HEK293 (cell line): ENCODE results near the gene ARHGDIB.

Experiments used
- CTCF ChIA-PET: fragments of 350-600 bp; formaldehyde crosslinking; extraction: SDS; loops from one replicate; lab custom pipeline; 2021; ENCODE audit warnings: antibody characterized with exemption; lab: Yijun Ruan, JAX
- POLR2A ChIA-PET: fragments of 300-600 bp; formaldehyde crosslinking; extraction: SDS; loops from one replicate; lab custom pipeline; 2020; ENCODE audit warnings: antibody characterized with exemption, inconsistent platforms; lab: Yijun Ruan, JAX
- H3K27ac ChIP-seq: fragments of 200-500 bp; sonication (Bioruptor generic); 2 replicates; pipeline ENCODE4 v1.5.1; 2014; ENCODE audit warnings: low read depth, low read length, control low read depth, inconsistent platforms; ENCODE audit errors: extremely low read depth
- H3K36me3 ChIP-seq, 2 experiments: fragments of 200-500 bp in 1 of 2; sonication (Bioruptor generic) in 1 of 2; 1 replicate in 1 of 2; 2 replicates in 1 of 2; pipeline ENCODE4 v1.5.1; 2014 to 2017; ENCODE audit warnings: inconsistent platforms in 2 of 2, low read length in 2 of 2; ENCODE audit not compliant: control insufficient read depth in 2 of 2, insufficient read depth in 1 of 2
- H3K4me1 ChIP-seq: fragments of 200-500 bp; sonication (Bioruptor generic); 2 replicates; pipeline ENCODE4 v1.5.1; 2014; ENCODE audit warnings: mild to moderate bottlenecking, low read length, inconsistent platforms; ENCODE audit not compliant: control insufficient read depth, insufficient read depth
- H3K4me3 ChIP-seq: 2 replicates; pipeline ENCODE4 v1.5.1; 2011; ENCODE audit warnings: low read depth, mild to moderate bottlenecking, control low read depth, low read length, moderate library complexity
- H3K9me3 ChIP-seq: fragments of 200-500 bp; sonication (Bioruptor generic); 2 replicates; pipeline ENCODE4 v1.5.1; 2014; ENCODE audit warnings: low read depth, low read length, inconsistent platforms; ENCODE audit not compliant: control insufficient read depth, insufficient read depth
- HOXC10 ChIP-seq: sonication (generic); formaldehyde crosslinking; IDR thresholded peaks from 2 replicates; pipeline ENCODE4 v1.8.1; 2023; ENCODE audit warnings: mild to moderate bottlenecking, missing genetic modification reagents
- KLF1 ChIP-seq: fragments of 450-650 bp; formaldehyde crosslinking; IDR thresholded peaks from 2 replicates; pipeline ENCODE4 v1.5.1; 2016; ENCODE audit warnings: missing biosample characterization, missing genetic modification characterization
- KLF7 ChIP-seq: fragments of 450-650 bp; formaldehyde crosslinking; IDR thresholded peaks from 2 replicates; pipeline ENCODE4 v1.5.1; 2016; ENCODE audit warnings: missing biosample characterization, missing genetic modification characterization, borderline replicate concordance
- KLF8 ChIP-seq: fragments of 450-650 bp; formaldehyde crosslinking; IDR thresholded peaks from 2 replicates; pipeline ENCODE4 v1.5.1; 2016; ENCODE audit warnings: missing biosample characterization, missing genetic modification characterization
- REPIN1 ChIP-seq: fragments of 450-650 bp; formaldehyde crosslinking; IDR thresholded peaks from 2 replicates; pipeline ENCODE4 v1.5.1; 2017; ENCODE audit warnings: missing biosample characterization, missing genetic modification characterization, low read depth
- SP7 ChIP-seq: fragments of 450-650 bp; formaldehyde crosslinking; IDR thresholded peaks from 2 replicates; pipeline ENCODE4 v1.5.1; 2016; ENCODE audit warnings: missing biosample characterization, missing genetic modification characterization
- ZFHX2 ChIP-seq: fragments of 450-650 bp; formaldehyde crosslinking; conservative IDR thresholded peaks from 2 replicates; pipeline ENCODE4 v1.5.1; 2016; ENCODE audit warnings: missing biosample characterization, missing genetic modification characterization
- ZFP41 ChIP-seq: fragments of 450-650 bp; formaldehyde crosslinking; IDR thresholded peaks from 2 replicates; pipeline ENCODE4 v1.5.1; 2016; ENCODE audit warnings: missing biosample characterization, missing genetic modification characterization, borderline replicate concordance
- ZNF10 ChIP-seq: fragments of 450-650 bp; formaldehyde crosslinking; IDR thresholded peaks from 2 replicates; pipeline ENCODE4 v1.5.1; 2017; ENCODE audit warnings: missing biosample characterization, missing genetic modification characterization
- ZNF114 ChIP-seq: fragments of 450-650 bp; formaldehyde crosslinking; IDR thresholded peaks from 2 replicates; pipeline ENCODE4 v1.5.0; 2017; ENCODE audit warnings: missing biosample characterization, missing genetic modification characterization
- ZNF133 ChIP-seq: fragments of 450-650 bp; formaldehyde crosslinking; IDR thresholded peaks from 2 replicates; pipeline ENCODE4 v1.5.1; 2016; ENCODE audit warnings: missing biosample characterization, missing genetic modification characterization
- ZNF138 ChIP-seq: fragments of 450-650 bp; formaldehyde crosslinking; IDR thresholded peaks from 2 replicates; pipeline ENCODE4 v1.5.1; 2016; ENCODE audit warnings: missing biosample characterization, missing genetic modification characterization, borderline replicate concordance
- ZNF155 ChIP-seq: fragments of 450-650 bp; formaldehyde crosslinking; IDR thresholded peaks from 2 replicates; pipeline ENCODE4 v1.5.1; 2016; ENCODE audit warnings: missing biosample characterization, missing genetic modification characterization
- ZNF157 ChIP-seq: fragments of 450-650 bp; formaldehyde crosslinking; IDR thresholded peaks from 2 replicates; pipeline ENCODE4 v1.5.1; 2016; ENCODE audit warnings: missing biosample characterization, missing genetic modification characterization
- ZNF324 ChIP-seq: fragments of 450-650 bp; formaldehyde crosslinking; IDR thresholded peaks from 2 replicates; pipeline ENCODE4 v1.5.1; 2016; ENCODE audit warnings: missing biosample characterization, missing genetic modification characterization
- ZNF362 ChIP-seq: fragments of 450-650 bp; formaldehyde crosslinking; IDR thresholded peaks from 2 replicates; pipeline ENCODE4 v1.5.1; 2016; ENCODE audit warnings: missing biosample characterization, missing genetic modification characterization
- ZNF510 ChIP-seq: fragments of 450-650 bp; formaldehyde crosslinking; IDR thresholded peaks from 2 replicates; pipeline ENCODE4 v1.5.1; 2018; ENCODE audit warnings: mild to moderate bottlenecking, missing genetic modification characterization, missing biosample characterization; ENCODE audit not compliant: insufficient replicate concordance
- ZNF561 ChIP-seq: fragments of 450-650 bp; IDR thresholded peaks from 2 replicates; pipeline ENCODE4 v1.5.1; 2018; ENCODE audit warnings: missing biosample characterization, missing genetic modification characterization, borderline replicate concordance
- ZNF585B ChIP-seq: fragments of 450-650 bp; formaldehyde crosslinking; IDR thresholded peaks from 2 replicates; pipeline ENCODE4 v1.5.1; 2016; ENCODE audit warnings: missing biosample characterization, missing genetic modification characterization
- ZNF596 ChIP-seq: fragments of 450-650 bp; IDR thresholded peaks from 2 replicates; pipeline ENCODE4 v1.5.0; 2018; ENCODE audit warnings: missing biosample characterization, mild to moderate bottlenecking, missing genetic modification characterization, moderate library complexity
- ZNF658 ChIP-seq: fragments of 450-650 bp; formaldehyde crosslinking; IDR thresholded peaks from 2 replicates; pipeline ENCODE4; 2016; ENCODE audit warnings: missing biosample characterization, missing genetic modification characterization
- ZNF701 ChIP-seq: fragments of 450-650 bp; formaldehyde crosslinking; IDR thresholded peaks from 2 replicates; pipeline ENCODE4 v1.5.1; 2016; ENCODE audit warnings: missing biosample characterization, missing genetic modification characterization

Gene ARHGDIB

DNA sequence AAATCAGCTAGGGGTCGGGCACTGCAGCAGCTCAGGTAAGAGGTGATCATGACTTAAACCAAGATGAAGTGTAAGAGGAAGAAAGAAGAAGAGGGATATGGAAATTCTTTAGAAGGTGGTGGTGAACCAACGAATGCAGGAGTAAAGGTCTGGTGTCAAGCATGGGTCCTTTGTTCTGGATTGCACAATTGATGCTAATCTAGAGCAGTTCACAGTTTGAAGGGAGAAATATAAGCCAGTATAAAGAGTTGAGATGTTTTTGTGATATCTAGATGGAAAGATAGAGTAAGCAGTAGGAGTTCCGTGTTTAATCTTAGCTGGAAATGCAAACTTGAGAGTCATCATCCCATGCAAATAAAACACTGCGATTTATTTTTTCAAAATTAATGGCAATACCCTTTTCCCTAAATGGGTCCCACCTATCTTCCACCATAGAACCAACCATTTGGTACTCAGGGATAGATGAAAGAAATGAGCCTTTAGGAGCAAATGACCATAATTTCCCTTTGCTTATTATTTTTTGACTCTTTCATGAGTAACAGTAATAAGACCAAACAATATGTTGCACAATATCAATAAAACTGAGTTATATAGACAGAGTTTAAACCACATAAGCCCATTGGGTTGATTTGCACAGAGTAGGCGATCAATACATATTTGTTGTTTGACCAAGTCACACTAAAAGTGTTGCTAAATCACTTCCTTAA is 60.7 kb downstream of the ARHGDIB start (continued):
- TF ChIP-seq ZNF585B (tag by site-specific recombination) (no peak), KLF8 (tag by site-specific recombination) (no peak), ZNF114 (tag by site-specific recombination) (no peak)
- TF ChIP-seq, all 188 proteins: peak for 0

DNA sequence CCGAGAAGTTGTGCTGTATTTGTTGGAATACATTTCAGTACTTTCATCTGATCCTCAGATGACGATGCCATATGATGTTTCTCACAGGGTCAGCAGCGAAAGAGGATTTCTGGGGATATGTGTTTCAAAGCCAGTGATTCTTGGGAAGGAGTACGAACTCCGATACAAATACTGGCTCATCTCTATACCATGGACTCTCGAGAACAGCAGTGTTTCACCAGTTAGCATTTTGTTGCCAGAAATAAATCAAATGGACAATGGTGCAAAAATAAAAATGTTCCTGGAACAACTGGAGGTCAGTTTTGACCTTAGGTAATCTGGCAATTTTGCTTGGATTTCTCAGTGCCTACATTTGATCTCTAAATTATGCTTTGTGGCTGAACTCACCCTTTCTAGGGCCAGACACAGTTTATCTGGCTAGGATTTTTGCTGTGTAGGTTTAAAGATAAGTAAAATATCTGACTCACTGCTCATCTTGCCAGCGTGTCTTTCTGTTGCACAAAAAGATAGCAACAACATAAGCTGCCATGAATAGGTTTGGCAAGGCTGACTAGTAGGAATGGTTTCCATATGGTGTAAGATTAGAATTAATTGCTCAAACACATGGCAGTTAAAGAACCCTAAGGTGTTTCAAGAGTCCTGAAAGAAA is 64.8 kb downstream of the ARHGDIB start:
- CTCF ChIA-PET: no interaction called here
- Histone ChIP-seq H3K36me3 (no peaks in the 10 kb centered on the region), H3K4me1 (no peaks in the 10 kb centered on the region), H3K27ac (no peak overlapping the region), H3K9me3 (no peaks in the 10 kb centered on the region), H3K4me3 (no peak overlapping the region)
- TF ChIP-seq ZNF561 (tag by site-specific recombination) (no peak), ZNF324 (tag by site-specific recombination) (no peak), KLF1 (no peak), ZNF10 (tag by site-specific recombination) (no peak), REPIN1 (tag by site-specific recombination) (no peak), ZFP41 (tag by site-specific recombination) (no peak), SP7 (tag by site-specific recombination) (no peak), ZNF133 (tag by site-specific recombination) (no peak), ZNF585B (tag by site-specific recombination) (no peak), ZNF138 (tag by site-specific recombination) (no peak), ZFHX2 (tag by site-specific recombination) (no peak), ZNF596 (tag by site-specific recombination) (no peak), ZNF362 (tag by site-specific recombination) (no peak), ZNF155 (no peak), ZNF701 (tag by site-specific recombination) (no peak), ZNF157 (tag by site-specific recombination) (no peak)
- POLR2A ChIA-PET: no interaction called here

DNA sequence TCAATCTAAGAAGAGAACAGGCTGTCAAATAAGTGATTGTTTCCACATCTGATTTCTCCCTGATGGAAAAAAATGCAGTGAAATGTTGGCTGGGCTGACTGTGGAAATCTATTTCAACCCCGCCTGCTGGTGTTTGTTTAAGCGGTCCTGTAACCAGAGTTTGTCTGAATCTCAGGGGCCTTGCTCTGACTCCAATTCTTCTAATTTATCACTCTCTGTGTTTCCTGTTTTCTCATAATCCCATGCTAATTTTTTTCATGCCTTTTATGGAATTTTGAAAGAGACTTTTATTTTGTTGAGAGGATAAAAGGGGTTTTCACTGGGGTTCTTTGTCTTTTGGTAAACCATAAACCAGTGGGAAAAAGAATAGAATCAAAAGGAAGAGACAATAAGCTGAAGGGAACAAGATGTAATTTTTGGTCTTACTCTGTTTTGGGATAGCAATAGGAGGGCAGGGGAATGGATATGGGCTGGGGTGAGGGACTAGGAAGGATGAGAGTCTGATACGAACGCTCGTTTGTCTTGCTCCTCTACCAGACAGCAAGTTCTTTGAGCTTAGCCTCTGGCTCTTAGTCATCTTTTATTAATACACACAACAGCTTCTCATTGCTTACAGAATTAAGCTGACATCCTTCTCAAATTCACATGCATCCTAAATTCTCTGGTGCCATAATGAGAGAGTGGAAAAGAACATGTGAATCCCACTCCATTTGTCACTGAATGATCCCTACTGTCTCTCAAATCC is 67.7 kb downstream of the ARHGDIB start:
- ChIA-PET POLR2A (no interaction called here), CTCF (interaction anchor here (1.0 to 1.3 kb wide), 3 partner anchors 45 to 327 kb away, joined by 3 to 4 read pairs (median 4); partner anchors contain the start of gene RERG)
- no peak for TF ChIP-seq HOXC10
- no peak for TF ChIP-seq ZNF658 (tag by site-specific recombination)
- TF ChIP-seq KLF7: no peak
- no peak for TF ChIP-seq ZNF510 (tag by site-specific recombination)
- TF ChIP-seq, all 188 proteins: peak for 0

More for the DNA sequence above, 67.7 kb downstream of the ARHGDIB start:
- H3K4me3 ChIP-seq: no peak overlapping the region
- H3K36me3 ChIP-seq: no peaks in the 10 kb centered on the region
- no peaks in the 10 kb centered on the region for H3K9me3 ChIP-seq
- H3K27ac ChIP-seq: no peak overlapping the region
- no peaks in the 10 kb centered on the region for H3K4me1 ChIP-seq
